GM19035 (cell line): Measurements from ENCODE around the gene NOTUM.

Experiments
- ATAC-seq: cut with Tn5 transposase; IDR thresholded peaks from one replicate; pipeline ENCODE4 v1.9.1; 2021; ENCODE audit not compliant: unreplicated experiment

Gene NOTUM

DNA sequence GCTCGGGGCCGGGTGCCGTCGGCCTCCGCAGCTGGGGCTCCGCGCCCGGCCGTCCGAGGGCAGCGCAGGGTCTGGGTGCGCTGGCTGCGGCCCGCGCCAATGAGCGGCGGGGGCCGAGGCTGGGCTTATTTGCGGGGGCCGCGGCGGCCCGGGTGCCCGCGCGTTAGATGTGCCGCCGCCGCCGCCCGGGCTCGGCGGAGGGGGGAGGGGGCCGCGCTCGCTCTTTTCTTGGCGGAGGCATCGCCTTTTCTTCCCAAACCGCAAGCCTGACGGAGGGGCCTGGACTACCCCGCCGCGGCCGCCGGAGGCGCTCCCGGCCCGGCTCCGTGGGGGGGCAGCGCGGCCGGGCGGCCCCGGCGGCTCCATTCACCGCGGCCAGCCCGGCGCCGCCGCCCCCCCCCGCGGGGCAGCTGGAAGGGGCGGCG, at the start of gene NOTUM:
Gene NOTUM (minus strand): TSS at position 101 of the 425 bp plus-strand sequence. CDS start 278 bp downstream, outside the sequence.
- ATAC-seq = no peak

DNA sequence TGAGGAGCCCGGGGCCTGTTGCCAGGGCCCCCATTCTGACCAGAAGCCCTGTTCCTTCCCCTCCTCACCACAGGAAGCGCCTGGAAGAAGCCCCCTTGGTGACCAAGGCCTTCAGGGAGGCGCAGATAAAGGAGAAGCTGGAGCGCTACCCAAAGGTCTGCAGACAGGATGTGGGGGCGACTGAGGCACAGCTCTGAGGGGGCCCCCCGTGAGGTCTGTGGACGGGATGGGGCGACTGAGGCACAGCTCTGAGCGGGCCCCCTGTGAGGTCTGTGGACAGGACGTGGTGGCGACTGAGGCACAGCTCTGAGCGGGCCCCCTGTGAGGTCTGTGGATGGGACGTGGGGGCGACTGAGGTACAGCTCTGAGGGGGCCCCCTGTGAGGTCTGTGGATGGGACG, 48.4 kb upstream of the NOTUM start:
- no peak for ATAC-seq

DNA sequence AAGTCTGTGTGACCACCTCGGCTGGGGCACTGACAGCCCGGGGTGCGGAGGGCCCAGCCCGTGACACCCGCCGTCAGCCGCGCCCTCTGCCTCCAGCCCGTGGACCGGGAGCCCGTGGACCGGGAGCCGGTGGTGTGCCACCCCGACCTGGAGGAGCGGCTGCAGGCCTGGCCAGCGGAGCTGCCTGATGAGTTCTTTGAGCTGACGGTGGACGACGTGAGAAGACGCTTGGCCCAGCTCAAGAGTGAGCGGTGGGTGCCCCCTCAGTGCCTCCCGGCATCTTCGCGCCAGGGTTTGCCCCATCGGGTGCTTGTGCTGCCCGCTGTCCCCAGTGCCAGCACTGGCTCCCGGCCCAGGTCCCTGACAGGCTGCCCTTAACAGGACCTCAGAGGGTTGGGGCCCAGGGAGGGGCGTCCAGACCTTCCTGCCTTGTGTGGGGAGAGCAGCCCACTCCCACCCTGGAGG, 48.0 kb upstream of the NOTUM start:
- no peak for ATAC-seq

DNA sequence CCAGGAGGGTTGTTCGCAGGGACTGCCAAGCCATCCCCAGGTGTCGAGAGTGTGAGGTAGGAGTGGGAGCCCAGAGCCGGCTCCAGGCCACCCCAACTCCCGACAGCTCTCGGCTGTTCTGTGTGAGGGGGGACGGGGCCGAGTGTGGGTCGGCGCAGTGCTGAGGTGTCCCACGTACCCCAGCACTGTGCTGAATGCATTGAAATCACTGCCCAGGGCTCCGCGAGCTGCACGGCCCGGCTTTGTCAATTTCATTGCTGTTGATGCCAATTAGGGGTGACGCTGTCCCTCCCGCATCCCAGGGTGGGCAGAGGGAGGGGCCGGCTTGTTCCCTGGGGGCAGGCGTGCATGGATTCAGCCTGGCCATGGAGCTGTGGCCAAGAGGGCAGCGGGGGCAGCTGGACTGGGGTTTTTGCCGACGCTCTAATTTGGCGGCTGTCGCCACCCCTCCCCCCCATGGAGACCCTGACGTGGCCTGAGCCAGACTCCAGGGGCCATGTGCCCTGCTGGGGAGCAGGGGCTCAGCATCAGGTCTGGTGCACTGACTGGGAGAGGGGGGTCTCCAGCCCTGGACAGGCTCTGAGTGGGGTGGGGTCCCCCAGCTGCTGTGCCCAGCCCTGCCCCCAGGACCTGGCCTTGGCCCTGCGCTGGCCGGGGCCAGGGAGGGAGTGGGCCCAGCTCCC, 47.4 kb upstream of the NOTUM start:
- ATAC-seq = no peak

DNA sequence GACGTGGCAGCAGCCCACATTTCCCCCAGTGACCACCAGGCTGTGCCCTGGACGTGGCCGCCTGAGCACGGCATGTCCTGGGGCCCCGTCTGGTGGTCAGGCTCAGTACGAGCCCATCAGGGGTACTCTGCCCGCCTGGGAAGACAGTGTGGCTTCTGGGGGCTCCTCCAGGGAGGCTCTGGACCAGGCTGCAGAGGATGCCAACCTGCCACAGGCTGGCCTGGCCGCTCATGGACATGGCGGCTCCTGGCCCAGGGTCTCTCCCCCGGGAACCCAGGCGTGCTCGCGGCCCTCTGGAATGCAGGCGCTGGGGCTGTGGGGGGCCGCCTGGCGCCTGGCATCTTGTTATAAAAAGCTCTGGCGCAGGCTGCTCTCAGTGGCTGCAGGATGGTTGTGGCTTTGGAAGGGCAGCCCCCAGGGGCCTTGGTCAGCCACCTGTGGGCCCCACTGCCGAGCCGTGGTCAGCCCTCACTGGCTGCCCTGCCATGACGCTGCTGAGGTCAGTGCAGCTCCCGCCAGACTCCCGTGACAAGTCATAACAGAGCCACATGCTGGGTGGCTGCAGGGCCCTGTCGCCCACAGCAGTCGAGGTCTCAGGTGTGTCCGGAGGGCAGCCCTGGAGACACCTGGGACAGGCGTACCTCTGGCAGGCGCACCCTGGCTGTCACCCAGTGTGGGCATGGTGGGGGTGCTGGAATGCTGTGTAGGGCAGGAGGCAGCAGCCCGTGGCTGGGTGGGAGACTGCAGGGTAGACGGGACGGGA, 46.7 kb upstream of the NOTUM start:
- no peak for ATAC-seq

DNA sequence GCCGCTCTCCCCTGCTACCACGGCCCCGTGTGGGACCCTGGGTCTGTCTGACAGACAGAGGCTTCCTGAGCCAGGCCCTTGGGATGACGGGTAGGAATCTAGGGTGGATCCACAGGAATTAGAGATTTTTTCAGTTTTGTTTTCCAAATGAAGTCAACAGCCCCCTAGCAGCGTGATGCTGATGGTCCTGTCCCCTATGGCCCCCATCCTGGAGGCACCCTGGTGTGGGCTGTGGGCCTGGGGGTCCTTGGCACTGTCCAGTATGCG, 46.2 kb upstream of the NOTUM start:
- no peak for ATAC-seq

DNA sequence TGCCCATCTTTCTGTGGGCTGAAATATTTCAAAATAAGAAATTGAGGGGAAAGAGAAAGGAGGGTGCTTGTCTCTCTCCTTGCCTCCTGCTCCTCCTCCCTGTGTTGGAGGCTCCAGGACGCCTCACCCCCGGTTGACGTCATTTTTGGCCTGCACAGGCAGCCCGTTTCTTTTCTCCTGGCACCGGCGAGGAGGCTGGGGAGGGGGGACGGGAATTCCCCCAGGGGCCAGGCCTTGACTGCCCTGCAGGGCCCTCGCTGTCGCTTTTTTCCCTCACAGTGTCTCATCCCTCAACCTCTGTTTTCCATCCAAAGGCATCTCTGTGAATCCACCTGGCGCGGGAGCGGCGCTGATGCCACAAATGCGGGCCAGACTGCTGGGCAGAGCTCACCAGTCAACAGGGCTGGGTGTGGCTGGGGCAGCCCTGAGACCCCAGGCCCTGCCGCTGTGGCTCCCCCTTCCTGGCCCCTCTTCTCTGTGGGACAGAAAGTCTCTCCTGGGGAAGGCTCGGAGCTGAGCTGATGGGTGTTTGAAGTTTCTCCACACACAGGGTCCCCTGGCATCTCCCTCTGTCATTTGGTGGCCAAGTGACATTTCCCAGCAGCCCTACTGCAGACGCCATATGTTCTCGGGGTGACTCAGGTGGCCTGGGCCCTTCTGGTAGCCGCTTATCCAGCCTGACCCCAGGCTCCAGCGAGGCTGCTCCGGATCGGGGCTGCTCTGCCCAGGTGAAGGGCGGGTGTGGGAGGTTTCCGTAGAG, 45.7 kb upstream of the NOTUM start:
- ATAC-seq = no peak

DNA sequence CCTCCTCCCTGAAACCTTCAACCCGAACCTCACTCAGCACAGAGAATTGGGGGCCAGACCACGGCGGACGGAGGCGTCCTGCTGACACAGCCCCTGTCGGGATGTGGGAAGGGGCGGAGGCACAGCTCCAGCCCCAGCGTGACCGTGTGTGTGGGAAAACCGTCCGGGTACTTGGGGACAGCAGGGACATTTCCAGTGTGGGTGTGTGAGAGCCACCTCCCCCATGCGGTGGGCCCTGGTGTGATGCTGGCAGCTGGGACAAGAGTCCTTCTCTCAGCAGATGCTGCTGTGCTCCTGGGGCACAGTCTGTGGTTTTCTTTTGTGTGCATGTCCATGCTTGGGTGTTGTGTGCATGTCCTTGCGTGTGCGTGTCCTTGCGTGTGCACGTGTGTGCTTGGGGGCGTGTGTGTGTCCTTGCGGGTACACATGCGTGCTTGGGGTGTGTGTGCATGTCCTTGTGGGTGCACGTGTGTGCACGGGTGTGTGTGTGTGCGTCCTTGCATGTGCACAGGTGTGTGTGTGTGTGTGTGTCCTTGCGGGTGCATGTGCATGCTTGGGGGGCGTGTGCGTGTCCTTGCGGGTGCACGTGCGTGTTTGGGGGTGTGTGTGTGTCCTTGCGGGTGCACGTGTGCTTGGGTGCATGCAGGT, 44.8 kb upstream of the NOTUM start:
- ATAC-seq = no peak

DNA sequence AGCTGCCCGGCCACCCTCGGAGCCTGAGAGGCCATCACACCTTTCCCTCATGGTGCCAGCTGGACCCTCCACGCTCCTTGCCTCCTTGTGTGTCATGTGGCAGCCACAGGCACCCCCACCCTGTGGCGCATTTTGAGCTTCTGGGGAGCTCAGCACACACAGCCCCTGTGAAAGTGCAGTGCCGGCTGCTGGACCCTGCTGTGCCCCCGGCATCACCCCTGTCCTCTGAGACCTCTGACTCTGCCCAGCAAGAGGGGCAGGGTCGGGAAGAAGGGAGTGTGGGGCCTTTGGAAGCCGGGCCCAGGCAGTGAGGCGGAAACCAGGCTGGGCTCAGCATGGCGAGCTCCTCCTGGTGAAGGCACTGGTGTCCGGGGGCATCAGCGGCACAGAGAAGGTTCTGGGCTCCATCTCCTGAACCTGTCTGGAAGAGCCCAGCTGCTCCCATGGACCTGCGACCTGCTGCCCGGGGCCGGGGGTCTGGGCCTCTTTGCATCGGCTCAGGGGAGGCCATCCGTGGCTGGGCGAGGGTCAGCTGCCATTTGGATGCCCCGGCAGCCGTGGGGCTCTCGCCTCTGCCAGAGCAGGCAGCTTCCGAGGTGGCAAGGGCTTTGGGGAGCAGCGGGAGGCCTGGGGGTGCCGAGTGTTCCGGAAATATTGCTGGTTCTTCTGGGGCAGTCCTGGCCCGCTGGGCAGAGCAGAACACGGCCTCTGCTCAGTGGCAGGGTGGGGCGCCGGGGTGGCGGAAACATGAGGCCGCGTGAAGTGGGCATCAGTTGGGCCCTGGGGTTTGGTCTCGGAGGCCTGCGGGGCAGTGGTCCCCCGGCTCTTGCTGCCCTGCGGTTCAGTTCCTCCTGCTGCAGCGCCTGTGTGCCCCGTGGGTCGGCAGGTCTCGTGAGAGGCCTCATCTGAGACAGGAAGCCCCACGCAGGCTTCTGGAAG, 43.8 kb upstream of the NOTUM start:
- ATAC-seq = no peak

DNA sequence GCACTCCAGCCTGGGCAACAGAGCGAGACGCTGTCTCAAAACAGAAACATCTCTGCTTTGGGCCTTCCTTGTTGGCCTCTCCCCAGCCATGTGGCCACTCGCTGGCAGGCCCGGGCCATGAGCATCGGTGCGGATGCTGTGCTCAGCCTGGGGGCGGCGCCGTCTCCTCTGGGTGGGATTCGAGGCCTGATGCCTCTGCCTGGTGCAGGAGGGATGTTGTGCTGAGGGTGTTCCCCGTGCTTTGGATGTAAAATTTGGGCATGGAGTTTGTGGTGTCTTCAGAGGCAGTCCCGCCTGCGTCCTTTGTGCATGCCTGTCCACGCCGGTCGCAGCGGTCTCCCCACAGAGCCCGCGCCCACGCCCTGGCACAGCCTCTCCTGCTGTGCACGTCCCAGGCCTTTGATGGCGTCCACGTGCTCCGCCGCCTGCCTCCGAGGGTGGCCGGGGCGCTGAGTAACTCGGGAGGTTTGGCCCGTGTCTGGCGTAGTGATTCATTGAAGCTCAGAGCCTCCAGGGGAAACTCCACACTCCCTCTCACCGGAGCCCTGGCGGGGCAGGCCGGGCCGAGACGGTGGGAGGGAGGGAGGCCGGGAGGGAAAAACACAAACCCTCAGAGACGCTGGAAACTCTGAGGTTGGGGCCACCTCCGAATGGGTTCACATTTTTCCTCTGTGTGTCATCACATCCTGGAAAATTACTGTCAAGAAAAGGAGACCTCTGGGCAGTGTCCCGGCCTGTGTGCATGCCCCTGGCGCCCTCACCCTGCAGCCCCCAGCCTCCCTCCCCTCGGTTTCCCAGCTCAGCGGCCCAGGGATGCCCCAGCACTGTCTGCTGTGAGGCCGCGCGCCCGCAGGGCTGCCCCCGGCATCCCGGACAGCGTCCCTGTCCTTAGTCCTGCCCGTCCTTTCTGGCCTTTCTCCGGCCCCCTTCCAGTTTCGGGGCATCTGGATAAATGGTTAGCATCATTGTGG, 42.7 kb upstream of the NOTUM start:
- no peak for ATAC-seq

DNA sequence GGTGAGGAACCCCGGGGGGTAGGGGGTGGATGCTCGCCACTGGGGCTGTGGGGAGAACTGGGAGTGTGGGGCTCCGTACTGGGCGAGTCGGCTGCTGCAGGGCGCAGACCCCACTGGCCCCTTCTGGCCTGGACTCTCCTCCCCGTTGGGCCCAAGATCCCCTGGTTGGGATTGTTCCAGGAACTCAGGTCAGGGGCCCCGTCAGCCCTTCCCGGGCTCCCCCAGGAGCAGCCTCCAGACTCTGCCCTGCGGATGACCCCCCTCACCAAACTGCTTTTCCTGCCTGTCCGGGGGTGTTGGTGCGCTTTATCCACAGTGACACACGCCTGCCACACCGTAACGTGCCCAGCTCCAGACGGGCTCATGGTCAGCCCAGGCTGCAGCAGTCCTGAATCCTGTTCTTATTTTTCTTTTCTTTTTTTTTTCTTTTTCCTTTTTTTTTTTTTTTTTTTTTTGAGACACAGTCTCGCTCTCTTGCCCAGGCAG, 40.6 kb upstream of the NOTUM start:
- ATAC-seq = no peak

DNA sequence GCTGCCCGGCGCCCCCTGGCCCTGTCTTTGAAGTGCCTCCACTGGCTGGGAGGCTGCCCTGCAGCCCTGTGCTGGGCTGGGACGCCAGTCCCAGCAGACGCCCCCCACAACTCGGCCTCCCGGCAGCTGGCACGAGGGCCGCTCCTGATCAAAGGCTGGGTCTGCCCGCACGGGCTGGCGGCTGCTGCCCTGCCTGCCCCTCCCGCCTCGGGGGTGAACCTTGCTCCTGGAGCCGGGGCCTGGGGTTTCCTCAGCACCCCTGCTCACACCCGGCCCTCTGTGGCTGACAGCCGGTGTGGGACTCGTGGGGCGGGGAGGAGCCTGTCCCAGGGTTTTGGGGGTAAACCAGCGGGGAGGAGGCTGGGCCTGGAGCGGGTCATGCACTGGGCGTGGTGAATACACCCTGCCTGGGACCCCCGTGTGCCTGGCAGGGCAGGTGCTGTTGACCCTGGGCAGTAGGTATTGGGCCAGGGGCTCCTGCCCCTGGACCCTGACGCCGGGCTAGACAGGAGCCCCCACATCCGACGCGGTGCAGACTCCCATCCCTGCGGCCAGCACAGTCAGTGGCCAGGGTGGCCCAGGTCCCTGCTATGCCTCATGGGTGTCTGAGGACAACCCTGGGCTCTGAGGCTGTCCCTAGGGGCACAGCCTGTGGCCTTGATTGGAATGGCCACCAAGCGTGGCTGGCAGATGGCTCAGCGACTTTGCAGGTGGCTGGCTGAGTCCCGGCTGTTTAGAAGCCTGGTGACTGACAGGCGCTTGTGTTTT, 40.0 kb upstream of the NOTUM start:
- no peak for ATAC-seq

DNA sequence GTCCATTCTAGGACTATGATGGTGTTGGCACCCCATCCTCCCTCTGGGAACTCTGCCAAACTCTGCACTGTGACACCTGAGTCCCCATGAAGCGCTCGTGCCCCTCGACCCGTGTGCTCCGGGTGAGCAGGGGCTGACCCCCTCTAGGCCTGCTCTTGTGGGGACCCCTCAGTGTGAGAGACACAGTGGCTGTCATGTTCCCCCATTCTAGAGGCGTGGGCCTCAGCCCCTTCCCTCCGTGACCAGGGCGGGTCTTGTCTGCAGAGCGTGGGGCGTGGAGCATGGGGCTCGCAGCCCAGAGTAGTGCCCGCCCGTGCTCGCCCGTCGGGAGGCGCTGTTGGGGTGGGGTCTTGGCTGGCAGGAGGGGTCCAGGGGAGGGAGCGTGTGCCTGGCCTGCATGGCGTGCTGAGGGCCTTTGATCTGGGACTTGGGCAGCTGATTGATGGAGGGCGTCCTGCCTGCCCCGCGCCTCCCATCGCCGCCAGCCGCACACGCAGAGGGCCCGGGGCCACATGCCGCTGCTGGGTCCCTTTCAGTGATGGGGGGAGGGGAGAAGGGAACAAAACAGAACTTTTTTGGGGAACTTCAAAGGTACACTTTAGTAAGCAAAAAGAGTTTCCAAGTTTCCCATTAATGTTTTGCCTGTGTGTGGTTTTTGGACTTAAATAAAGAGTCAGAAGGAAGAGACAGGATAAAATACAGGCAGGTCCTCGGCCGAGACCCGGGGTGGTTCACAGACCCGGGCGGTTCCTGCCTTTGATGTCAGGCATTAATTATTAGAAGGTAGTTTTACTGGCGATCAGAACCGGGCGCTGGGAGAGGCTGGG, 39.2 kb upstream of the NOTUM start:
- no peak for ATAC-seq

DNA sequence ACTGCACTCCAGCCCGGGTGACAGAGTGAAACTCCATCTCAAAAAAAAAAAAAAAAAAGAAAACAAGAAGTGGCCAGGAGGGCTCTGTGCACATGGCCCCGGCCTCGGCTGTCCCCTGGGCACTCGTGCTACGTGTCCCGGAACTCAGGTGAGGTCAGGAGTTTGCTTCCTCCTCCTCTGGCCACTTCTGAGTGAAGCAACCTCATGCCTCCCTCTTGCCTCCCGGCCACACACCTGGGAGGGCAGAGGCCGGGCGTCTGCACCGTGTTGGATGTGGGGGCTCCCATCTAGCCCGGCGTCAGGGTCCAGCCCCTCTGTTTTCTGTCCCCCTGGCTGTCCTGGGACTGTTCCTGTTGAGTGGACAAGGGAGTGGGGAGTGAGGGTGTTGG, 38.6 kb upstream of the NOTUM start:
- no peak for ATAC-seq

DNA sequence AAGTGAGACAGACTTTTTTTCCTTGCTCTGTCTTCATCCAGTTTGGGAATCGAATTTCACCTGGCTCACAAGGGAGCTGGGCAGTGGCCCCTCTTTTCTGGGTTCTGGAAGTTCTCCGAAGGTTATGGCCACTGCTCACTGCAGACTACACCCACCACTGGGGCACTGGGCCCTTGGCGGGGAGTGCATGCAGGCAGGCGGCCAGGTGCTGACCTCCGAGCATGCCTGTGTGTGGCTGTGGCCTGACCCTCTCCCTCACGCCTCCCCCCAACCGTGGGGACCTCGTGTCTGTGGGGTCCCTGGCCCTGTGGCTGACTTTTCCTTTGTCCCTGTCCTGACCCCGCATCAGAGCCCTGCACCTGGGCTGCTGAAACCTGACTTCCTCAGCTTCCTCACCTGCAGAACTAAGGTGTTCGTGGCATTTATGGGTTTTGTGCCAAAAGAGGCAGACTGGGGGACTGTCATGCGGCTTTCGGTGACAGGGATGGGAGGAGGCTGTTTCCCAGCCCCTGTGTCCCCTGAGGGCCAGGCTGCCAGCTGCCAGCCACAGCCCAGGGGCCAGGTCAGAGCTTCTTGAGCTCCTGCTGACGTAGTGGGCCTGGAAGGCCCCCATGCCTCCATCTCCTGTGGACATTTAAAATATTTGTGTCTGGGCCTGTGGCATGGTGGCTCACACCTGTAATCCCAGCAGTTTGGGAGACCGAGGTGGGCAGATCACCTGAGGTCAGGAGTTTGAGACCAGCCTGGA, 37.9 kb upstream of the NOTUM start:
- ATAC-seq = no peak

DNA sequence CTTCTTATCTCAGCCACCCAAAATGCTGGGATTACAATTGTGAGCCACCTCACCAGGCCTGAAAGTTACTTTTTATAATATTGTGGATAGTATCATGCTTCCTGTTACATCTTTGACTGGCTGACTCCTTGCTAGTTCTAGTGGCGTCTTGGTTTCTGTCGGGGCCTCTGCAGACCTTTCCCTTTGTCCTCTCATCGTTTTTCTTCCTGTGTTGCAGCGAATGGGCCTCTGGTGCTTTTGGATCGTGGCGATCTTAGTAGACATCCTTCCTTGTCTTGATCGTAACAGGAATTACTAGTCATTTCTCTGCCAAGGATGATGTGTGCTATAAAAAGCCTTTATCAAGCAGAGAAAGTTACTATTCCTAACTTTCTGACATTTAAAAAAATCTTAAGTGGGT, 37.2 kb upstream of the NOTUM start:
- ATAC-seq = no peak
